IMR-90 (cell line): ENCODE measurements around the gene LGALS13. TPM values are rescaled to one million over a fixed set of nuclear protein-coding genes. Genes with fewer than 3 reads are reported as not detected.

ENCODE experiments used
- ATAC-seq: fragments of 200-7000 bp; cut with Tn5 transposase; 2 replicates; pipeline ENCODE4 v1.9.1; 2020; ENCODE audit warnings: low read depth, mild to moderate bottlenecking, moderate library complexity
- BruUV-seq: library from RNA; stranded (reverse); fragments of 400-500 nt; replicated peaks from 2 replicates; lab custom pipeline; 2021; lab: Mats Ljungman, UMichigan
- CTCF ChIA-PET: fragments of 300-600 bp; formaldehyde crosslinking; extraction: SDS; loops from one replicate; lab custom pipeline; 2021; ENCODE audit warnings: antibody characterized with exemption; lab: Yijun Ruan, JAX
- POLR2A ChIA-PET: fragments of 300-600 bp; sonication (Branson Sonifier 250); formaldehyde crosslinking; loops from one replicate; lab custom pipeline; 2022; ENCODE audit warnings: antibody characterized with exemption; ENCODE audit not compliant: unreplicated experiment; lab: Charles Lee
- DNase-seq: peaks from one replicate; pipeline ENCODE4 v3.0.0; 2013
- H2AFZ ChIP-seq: replicated peaks from 2 replicates; pipeline ENCODE3; 2013; ENCODE audit warnings: low read length, mild to moderate bottlenecking; ENCODE audit not compliant: poor library complexity
- H2AK5ac ChIP-seq: 2 replicates; pipeline ENCODE4 v1.6.1; 2013; ENCODE audit warnings: low read depth, low read length, inconsistent platforms
- H2AK9ac ChIP-seq: replicated peaks from 2 replicates; pipeline ENCODE3; 2013; ENCODE audit warnings: mild to moderate bottlenecking, low read depth, low read length, moderate library complexity; ENCODE audit not compliant: poor library complexity
- H2BK120ac ChIP-seq: 2 replicates; pipeline ENCODE4 v1.6.1; 2013; ENCODE audit warnings: low read depth, low read length, inconsistent platforms
- H2BK15ac ChIP-seq: 3 replicates; pipeline ENCODE4 v1.6.1; 2013; ENCODE audit warnings: low read depth, low read length, inconsistent platforms
- H2BK20ac ChIP-seq: 2 replicates; pipeline ENCODE4 v1.6.1; 2013; ENCODE audit warnings: low read depth, mild to moderate bottlenecking, inconsistent platforms, low read length, moderate library complexity
- H2BK5ac ChIP-seq: 2 replicates; pipeline ENCODE4 v1.6.1; 2013; ENCODE audit warnings: mild to moderate bottlenecking, low read depth, low read length, inconsistent platforms; ENCODE audit not compliant: poor library complexity, severe bottlenecking
- H3K14ac ChIP-seq: replicated peaks from 2 replicates; pipeline ENCODE4 v1.6.1; 2013; ENCODE audit warnings: low read depth, low read length, inconsistent platforms
- H3K18ac ChIP-seq: 2 replicates; pipeline ENCODE4 v1.6.1; 2013; ENCODE audit warnings: low read depth, low read length, control low read depth
- H3K23ac ChIP-seq: 2 replicates; pipeline ENCODE4 v1.6.1; 2013; ENCODE audit warnings: low read depth, low read length, inconsistent platforms
- H3K27ac ChIP-seq: 2 replicates; pipeline ENCODE4 v1.5.1; 2013; ENCODE audit warnings: mild to moderate bottlenecking, control low read depth, low read length; ENCODE audit not compliant: insufficient read depth
- H3K27me3 ChIP-seq: 2 replicates; pipeline ENCODE4 v1.6.1; 2013; ENCODE audit warnings: low read length; ENCODE audit not compliant: control insufficient read depth, insufficient read depth
- H3K36me3 ChIP-seq: 2 replicates; pipeline ENCODE4 v1.6.1; 2013; ENCODE audit warnings: low read length, mixed read lengths; ENCODE audit not compliant: control insufficient read depth, insufficient read depth
- H3K4ac ChIP-seq: 2 replicates; pipeline ENCODE4 v1.6.1; 2013; ENCODE audit warnings: low read depth, low read length, inconsistent platforms
- H3K4me1 ChIP-seq: 2 replicates; pipeline ENCODE4 v1.6.1; 2013; ENCODE audit warnings: low read length, mixed read lengths; ENCODE audit not compliant: control insufficient read depth, insufficient read depth
- H3K4me2 ChIP-seq: 2 replicates; pipeline ENCODE4 v1.6.1; 2013; ENCODE audit warnings: low read depth, mild to moderate bottlenecking, control low read depth, low read length, moderate library complexity
- H3K4me3 ChIP-seq: 2 replicates; pipeline ENCODE4 v1.5.1; 2013; ENCODE audit warnings: low read depth, mild to moderate bottlenecking, control low read depth, low read length, moderate library complexity; ENCODE audit not compliant: insufficient read depth
- H3K56ac ChIP-seq: 2 replicates; pipeline ENCODE4 v1.6.1; 2013; ENCODE audit warnings: low read length, inconsistent platforms; ENCODE audit not compliant: insufficient read depth; ENCODE audit errors: extremely low read depth
- H3K79me1 ChIP-seq, 2 experiments: 2 replicates each; pipeline ENCODE4 v1.6.1; 2013; ENCODE audit warnings: low read length in 2 of 2, inconsistent platforms in 1 of 2, low read depth in 1 of 2
- H3K9ac ChIP-seq: 2 replicates; pipeline ENCODE4 v1.6.1; 2013; ENCODE audit warnings: low read depth, low read length, control low read depth
- H3K9me1 ChIP-seq: 2 replicates; pipeline ENCODE4 v1.6.1; 2013; ENCODE audit warnings: low read length, inconsistent platforms; ENCODE audit not compliant: insufficient read depth
- H3K9me3 ChIP-seq: 2 replicates; pipeline ENCODE4 v1.6.1; 2013; ENCODE audit warnings: low read length; ENCODE audit not compliant: control insufficient read depth, insufficient read depth
- H4K20me1 ChIP-seq: 2 replicates; pipeline ENCODE4 v1.6.1; 2013; ENCODE audit warnings: low read length, inconsistent platforms; ENCODE audit not compliant: insufficient read depth
- H4K5ac ChIP-seq: 2 replicates; pipeline ENCODE4 v1.6.1; 2013; ENCODE audit warnings: mild to moderate bottlenecking, low read depth, low read length, control low read depth
- H4K8ac ChIP-seq, 2 experiments: 2 replicates each; pipeline ENCODE4 v1.6.1; 2013; ENCODE audit warnings: low read depth in 2 of 2, low read length in 2 of 2, control low read depth in 1 of 2, inconsistent platforms in 1 of 2
- H4K91ac ChIP-seq: 2 replicates; pipeline ENCODE4 v1.6.1; 2013; ENCODE audit warnings: low read depth, low read length, inconsistent platforms; ENCODE audit not compliant: insufficient read depth
- BHLHE40 ChIP-seq: fragments of 150-350 bp; IDR thresholded peaks from 2 replicates; pipeline ENCODE4 v1.6.1; 2016; ENCODE audit warnings: mild to moderate bottlenecking, low read depth, low read length
- CEBPB ChIP-seq: IDR thresholded peaks from 2 replicates; pipeline ENCODE4 v1.6.1; 2012; ENCODE audit warnings: low read depth, low read length, improper control_type of control experiment
- CHD1 ChIP-seq: IDR thresholded peaks from 2 replicates; pipeline ENCODE4 v1.6.1; 2012; ENCODE audit warnings: low read depth, low read length, improper control_type of control experiment
- CTCF ChIP-seq: conservative IDR thresholded peaks from 2 replicates; pipeline ENCODE4 v1.5.1; 2012; ENCODE audit warnings: mild to moderate bottlenecking, low read depth, low read length, improper control_type of control experiment
- ELK1 ChIP-seq: fragments of 150-350 bp; IDR thresholded peaks from 2 replicates; pipeline ENCODE4 v1.6.1; 2016; ENCODE audit warnings: low read depth, mild to moderate bottlenecking, low read length, moderate library complexity, borderline replicate concordance
- FOS ChIP-seq: fragments of 150-350 bp; IDR thresholded peaks from 2 replicates; pipeline ENCODE4 v1.6.1; 2016; ENCODE audit warnings: low read depth, low read length
- MAFK ChIP-seq: IDR thresholded peaks from 2 replicates; pipeline ENCODE4 v1.6.1; 2012; ENCODE audit warnings: low read depth, low read length, improper control_type of control experiment
- MAZ ChIP-seq: IDR thresholded peaks from 2 replicates; pipeline ENCODE4 v1.6.1; 2012; ENCODE audit warnings: low read depth, mild to moderate bottlenecking, low read length, improper control_type of control experiment, moderate library complexity, borderline replicate concordance
- MXI1 ChIP-seq: IDR thresholded peaks from 2 replicates; pipeline ENCODE4 v1.6.1; 2012; ENCODE audit warnings: low read depth, mild to moderate bottlenecking, low read length, moderate library complexity, borderline replicate concordance
- NFE2L2 ChIP-seq: fragments of 150-350 bp; IDR thresholded peaks from 2 replicates; pipeline ENCODE4 v1.6.1; 2016; ENCODE audit warnings: low read depth, mild to moderate bottlenecking, low read length
- POLR2A ChIP-seq: IDR thresholded peaks from 2 replicates; pipeline ENCODE4 v1.6.1; 2012; ENCODE audit warnings: mild to moderate bottlenecking, low read depth, low read length
- RAD21 ChIP-seq: IDR thresholded peaks from 2 replicates; pipeline ENCODE4 v1.6.1; 2012; ENCODE audit warnings: low read length, improper control_type of control experiment
- RCOR1 ChIP-seq: IDR thresholded peaks from 2 replicates; pipeline ENCODE4 v1.6.1; 2012; ENCODE audit warnings: mild to moderate bottlenecking, low read length, improper control_type of control experiment; ENCODE audit not compliant: insufficient replicate concordance
- RFX5 ChIP-seq: IDR thresholded peaks from 2 replicates; pipeline ENCODE4 v1.8.0; 2012; ENCODE audit warnings: low read depth, mild to moderate bottlenecking, low read length, moderate library complexity
- SMC3 ChIP-seq: fragments of 150-350 bp; IDR thresholded peaks from 2 replicates; pipeline ENCODE4 v1.6.1; 2016; ENCODE audit warnings: low read depth, mild to moderate bottlenecking, antibody characterized with exemption, low read length, moderate library complexity
- USF2 ChIP-seq: fragments of 150-350 bp; IDR thresholded peaks from 2 replicates; pipeline ENCODE4 v1.6.1; 2017; ENCODE audit warnings: mild to moderate bottlenecking, antibody characterized with exemption, low read length, low read depth
- whole genome bisulfite sequencing, 2 experiments: methylation state at CpG; one replicate each; pipeline versions ENCODE4 v1.1.5 to v1.1.7; 2013; ENCODE audit warnings: missing lambda C conversion rate in 2 of 2; ENCODE audit not compliant: insufficient read length in 1 of 2; ENCODE audit errors: extremely low coverage in 2 of 2; 5-methylcytosine and 5-hydroxymethylcytosine counted together
- dilution Hi-C: fragments of 300-500 bp; cut with HindIII; formaldehyde crosslinking; loops from one replicate; pipeline ENCODE4 v1.14.3; 2018; ENCODE audit warnings: low sequenced_read_pairs; ENCODE audit not compliant: unreplicated experiment
- in situ Hi-C: fragments of 300-500 bp; cut with MboI; formaldehyde crosslinking; loops from 3 replicates; pipeline ENCODE4 v1.14.3; 2019; ENCODE audit warnings: low sequenced_read_pairs, inconsistent platforms, mixed read lengths
- intact Hi-C: fragments of 100-400 bp; cut with micrococcal nuclease; formaldehyde crosslinking; loops from 2 replicates; pipeline ENCODE4 v1.10.0; 2022
- polyA plus RNA-seq, 3 experiments: library from polyadenylated mRNA; depleted of rRNA; stranded (reverse); fragments of >200 nt; gene quantifications; 2 replicates each; pipeline ENCODE4 v1.2.3, GENCODE V29; 2012; ENCODE audit warnings: low replicate concordance in 1 of 3
- total RNA-seq: library from RNA; depleted of rRNA; stranded (reverse); fragments of >200 nt; gene quantifications from 2 replicates; pipeline ENCODE4 v1.2.3, GENCODE V29; 2012

The LGALS13 gene
- total and polyA plus RNA-seq, 2 of the 4 experiments (the other 2 are of a cell fraction) = not detected

- dilution Hi-C loops (no loop called here), in situ Hi-C loops (no loop called here), intact Hi-C loops (no loop called here)
- Histone ChIP-seq H2AFZ (no peak overlapping the region), H3K9me1 (no peaks in the 10 kb centered on the region), H2BK20ac (no peak overlapping the region), H3K56ac (no peak overlapping the region), H3K4me2 (no peak overlapping the region), H4K20me1 (no peaks in the 10 kb centered on the region), H4K5ac (no peak overlapping the region), H3K4me3 (no peak overlapping the region), H3K4me1 (no peaks in the 10 kb centered on the region), H3K23ac (no peak overlapping the region), H3K79me1 (no peaks in the 10 kb centered on the region), H2AK9ac (no peak overlapping the region), H3K9me3 (no peaks in the 10 kb centered on the region), H3K36me3 (no peaks in the 10 kb centered on the region), H3K4ac (no peak overlapping the region), H3K27me3 (no peaks in the 10 kb centered on the region), H2AK5ac (no peak overlapping the region), H2BK120ac (no peak overlapping the region), H3K27ac (no peak overlapping the region), H4K8ac (no peak overlapping the region), H3K9ac (no peak overlapping the region), H2BK15ac (no peak overlapping the region), H4K91ac (no peak overlapping the region), H2BK5ac (no peak overlapping the region), H3K18ac (no peak overlapping the region), H3K14ac (no peak overlapping the region)
- TF ChIP-seq BHLHE40 (no peak), SMC3 (no peak), POLR2A (no peak), NFE2L2 (no peak), CHD1 (no peak), RCOR1 (no peak), USF2 (no peak), MXI1 (no peak), MAFK (no peak), ELK1 (no peak), CTCF (no peak), RAD21 (no peak), FOS (no peak), RFX5 (no peak), CEBPB (no peak), MAZ (no peak)
- ChIA-PET POLR2A (no interaction called here), CTCF (no interaction called here)
- no TSS peak for BruUV-seq
- 33% methylated on average over 1 of the region's 9 CpGs; no CpG with 5 or more reads in 1 of the 2 experiments for WGBS, 2 experiments
- no peak for DNase-seq
- ATAC-seq = no peak
Observed at GRCh38 chr19:39607021-39607420, 4.7 kb downstream of the LGALS13 start.
